Activated CD4-positive, alpha-beta T cell treated with anti-CD3 and anti-CD28 coated beads, Interleukin-2, amount 50 U/mL, for 16 hours (primary cell): ENCODE measurements around the gene DCDC2.
"Not testable (repeated sequence)": the region's sequence is repeated elsewhere in the genome, so short reads cannot be mapped to it uniquely, and the experiment has no call there.

Experiments
- DNase-seq: peaks from one replicate; pipeline ENCODE4 v3.0.0-alpha.2; 2020

Gene DCDC2

DNA sequence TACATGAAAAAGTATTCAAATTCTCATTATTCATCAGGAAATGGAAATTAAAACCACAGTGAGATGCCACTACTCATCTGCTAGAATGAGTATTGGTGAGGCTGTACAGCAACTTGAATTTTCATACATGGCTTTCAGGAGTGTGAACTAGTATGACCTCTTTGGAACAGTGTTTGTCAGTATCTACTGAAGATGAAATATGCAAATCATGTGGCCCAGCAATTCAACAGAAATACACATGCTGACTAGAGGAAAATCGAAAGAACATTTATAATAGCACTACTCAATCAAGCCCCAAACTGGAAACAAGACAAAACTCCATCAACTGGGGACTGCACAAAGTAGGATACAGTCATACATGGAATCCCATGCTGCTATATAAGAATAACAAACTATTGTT is 102.2 kb downstream of the DCDC2 start:
- peak; percentile 28 for DNase-seq

DNA sequence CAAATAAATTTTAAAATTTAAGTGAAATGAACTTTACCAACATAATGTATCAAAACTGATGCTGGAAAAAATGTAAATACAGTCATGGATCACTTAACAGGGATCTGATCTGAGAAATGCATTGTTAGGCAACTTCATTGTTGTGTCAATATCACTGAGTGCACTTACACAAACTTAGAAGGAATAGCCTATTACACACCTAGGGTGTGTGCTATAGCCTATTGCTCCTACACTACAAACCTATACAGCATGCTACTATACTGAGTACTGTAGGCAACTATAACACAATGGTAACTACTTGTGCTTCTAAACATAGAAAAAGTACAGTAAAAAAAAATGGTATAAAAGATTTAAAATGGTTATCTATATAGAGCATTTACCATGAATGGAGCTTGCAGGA is 104.5 kb downstream of the DCDC2 start:
- no peak for DNase-seq

DNA sequence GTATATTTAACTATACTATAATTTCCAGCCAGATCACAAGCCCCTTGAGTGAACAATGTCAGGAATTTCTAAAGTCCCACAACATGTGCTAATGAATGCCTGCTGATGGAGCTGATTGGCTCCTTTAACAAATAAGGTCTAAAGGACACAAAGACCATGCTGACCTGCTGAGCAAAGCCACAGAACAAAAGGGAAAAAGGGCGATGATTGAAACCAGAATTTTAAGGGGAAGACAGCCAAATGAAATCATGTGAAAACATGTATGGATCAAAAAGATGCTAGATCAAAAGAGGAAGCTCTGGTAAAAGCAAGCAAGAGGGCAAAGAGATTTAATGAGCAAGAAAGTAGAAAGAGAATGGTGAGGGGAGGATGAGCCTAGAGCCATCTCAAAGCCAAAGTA is 105.6 kb downstream of the DCDC2 start:
- no peak for DNase-seq

DNA sequence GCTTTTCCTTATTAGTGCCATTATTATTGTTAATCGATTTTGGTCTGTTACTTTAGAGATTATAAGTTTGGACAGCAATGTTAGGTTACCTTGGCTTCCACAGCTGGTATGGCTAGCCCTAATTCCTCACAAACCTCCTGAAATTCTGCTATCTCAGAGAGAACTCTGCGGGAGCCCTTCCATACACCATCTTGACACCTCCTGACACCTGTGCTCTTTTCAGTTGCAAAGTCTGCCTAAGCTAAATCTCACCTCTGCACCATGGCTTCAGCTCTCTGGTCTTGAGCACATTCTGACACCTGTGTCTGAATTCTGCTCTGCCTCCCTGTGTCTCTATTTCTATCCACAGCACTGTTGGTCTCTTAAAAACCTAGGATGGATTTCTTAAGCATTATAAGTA is 106.5 kb downstream of the DCDC2 start:
- no peak for DNase-seq

DNA sequence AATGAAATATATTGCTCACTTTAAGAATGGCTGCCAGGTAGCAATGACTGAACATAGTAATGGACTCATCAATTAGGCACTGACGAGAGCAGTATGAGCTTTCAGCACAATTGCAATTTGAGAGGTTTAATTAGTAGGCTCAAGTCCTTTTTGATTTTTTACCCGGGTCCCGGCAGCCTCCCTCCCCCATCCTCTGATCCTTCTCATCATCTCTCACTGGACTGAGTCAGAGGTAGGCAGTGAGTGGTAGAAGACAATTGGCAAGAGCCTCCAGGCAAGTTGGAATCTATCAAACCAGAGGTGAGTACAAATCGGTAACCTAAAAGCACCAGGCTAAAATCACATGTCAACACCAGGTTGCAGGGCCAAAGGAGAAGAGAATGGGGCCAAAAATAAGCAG is 107.9 kb downstream of the DCDC2 start:
- no peak for DNase-seq

DNA sequence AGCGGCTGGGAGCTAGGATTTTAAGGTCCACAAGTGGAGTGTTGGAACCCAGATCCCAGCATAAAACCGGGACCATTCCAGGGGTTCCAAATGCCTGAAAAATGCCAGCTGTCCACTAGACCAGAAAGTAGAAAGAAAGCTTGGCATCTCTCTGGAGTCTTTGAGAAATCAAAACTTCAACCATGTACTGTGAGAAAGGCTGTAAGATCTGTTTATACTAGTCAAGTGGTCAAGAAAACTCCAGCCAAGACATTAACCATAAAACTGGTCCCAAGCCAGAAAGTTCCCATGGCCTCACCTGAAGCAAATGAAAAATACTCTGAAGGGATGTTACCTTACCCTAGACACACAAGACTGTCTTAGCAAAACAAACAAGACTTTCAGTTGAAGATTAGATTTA is 112.6 kb downstream of the DCDC2 start:
- no peak for DNase-seq

DNA sequence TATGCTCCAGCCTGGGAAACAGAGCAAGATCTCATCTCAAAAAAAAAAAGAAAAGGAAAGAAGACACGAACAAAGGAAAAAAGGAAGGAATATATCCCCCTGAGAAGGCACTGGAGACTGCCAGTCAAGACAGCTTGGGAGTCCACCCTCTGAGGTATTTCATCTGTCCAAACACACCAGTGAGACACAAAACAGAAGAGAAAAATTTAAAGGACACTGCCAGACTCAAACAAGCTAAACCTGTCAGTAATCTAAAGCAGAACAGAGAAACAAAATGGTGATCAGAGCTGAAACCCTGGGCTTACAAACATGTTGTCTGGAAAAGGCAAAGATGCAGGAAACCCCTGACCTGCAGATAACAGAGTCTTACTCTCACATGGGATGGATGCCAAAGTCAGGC is 114.9 kb downstream of the DCDC2 start:
- no peak for DNase-seq

DNA sequence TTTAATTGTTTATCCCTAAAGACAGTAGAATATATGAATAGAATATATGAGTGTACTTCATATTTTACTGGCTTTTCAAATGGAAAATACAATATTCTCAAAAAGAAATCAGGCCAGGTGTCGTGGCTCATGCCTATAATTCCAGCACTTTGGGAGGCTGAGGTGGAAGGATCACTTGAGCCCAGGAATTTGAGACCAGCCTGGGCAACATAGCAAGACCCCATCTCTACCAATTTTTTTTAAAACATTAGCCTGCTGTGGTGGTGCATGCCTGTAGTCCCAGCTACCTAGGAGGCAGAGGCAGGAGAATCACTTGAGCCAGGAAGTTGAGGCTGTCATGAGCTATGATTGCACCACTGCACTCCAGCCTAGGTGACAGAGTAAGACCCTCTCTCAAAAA is 116.1 kb downstream of the DCDC2 start:
- not testable (repeated sequence) for DNase-seq

DNA sequence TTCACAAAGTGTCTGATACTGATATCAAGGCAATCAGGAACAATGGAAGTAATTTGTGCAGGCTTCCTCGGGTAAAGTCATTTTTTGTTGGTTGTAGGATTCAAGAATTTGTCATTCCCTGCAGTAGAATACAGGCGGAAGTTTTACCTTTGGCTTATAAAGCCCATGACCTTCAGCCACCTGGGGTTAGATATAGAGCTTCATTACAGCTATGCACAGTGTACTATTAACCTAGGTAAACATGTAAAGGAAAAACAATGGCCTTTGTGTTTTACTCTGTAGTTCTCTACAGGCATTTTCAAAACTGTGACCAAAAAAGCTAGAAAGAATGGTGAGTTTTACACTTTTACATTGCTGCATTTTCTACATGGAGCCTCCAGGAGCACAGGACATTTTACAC is 116.9 kb downstream of the DCDC2 start:
- no peak for DNase-seq

DNA sequence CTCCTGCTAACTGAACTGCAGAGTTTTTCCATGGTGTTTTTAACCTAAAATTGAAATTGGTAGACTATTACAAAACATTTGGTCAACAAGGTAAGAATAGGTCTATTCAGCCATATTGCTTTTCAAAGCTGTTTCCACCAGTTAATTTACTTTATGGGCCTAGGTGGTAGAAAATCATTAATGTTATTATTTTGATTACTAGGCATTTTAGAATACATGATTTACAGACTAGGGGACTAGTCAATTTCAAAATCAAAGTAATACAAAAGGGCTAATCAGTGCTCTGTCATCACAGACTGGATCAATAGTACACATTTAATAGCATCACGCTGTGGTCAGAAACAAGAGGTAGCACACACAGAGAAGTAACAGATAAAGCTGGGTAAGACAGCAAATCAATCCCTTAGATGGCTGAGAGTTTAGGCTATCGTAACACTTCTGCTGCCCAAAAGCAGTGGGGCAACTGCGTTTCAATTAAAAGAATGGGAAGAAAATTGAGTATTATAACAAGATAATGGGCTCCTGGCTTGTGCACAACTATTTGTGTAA is 117.4 kb downstream of the DCDC2 start:
- DNase-seq = no peak

DNA sequence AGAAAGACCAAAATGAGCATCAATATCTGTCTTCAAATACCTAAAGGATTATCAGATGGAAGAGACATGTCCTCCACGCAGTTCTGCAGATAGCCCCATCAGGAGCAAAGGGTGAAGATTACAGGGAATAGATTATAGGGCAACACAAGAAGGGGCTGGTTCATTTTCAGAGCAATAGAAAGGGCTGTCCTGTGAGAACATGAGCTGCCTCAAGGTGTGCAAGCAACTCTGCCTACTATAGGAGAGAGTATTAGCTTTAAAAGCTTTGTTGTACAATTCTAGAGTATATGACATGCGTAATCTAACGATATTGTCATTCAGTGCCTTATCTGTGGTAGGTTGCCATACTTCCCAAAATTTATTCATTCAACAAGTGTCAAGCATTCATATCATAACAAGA is 119.2 kb downstream of the DCDC2 start:
- no peak for DNase-seq

DNA sequence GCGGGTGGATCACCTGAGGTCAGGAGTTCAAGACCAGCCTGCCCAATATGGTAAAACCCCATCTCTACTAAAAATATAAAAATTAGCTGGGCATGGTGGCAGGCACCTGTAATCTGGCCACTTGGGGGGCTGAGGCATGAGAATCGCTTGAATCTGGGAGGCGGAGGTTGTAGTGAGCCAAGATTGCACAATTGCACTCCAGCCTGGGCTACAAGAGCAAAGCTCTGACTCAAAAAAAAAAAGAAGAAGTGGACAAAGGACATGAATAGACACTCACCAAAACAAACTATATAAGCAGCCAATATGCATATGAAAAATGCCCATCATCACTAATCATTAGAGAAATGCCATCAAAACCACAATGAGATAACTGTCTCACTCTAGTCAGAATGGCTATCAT is 121.1 kb downstream of the DCDC2 start:
- DNase-seq = not testable (repeated sequence)

DNA sequence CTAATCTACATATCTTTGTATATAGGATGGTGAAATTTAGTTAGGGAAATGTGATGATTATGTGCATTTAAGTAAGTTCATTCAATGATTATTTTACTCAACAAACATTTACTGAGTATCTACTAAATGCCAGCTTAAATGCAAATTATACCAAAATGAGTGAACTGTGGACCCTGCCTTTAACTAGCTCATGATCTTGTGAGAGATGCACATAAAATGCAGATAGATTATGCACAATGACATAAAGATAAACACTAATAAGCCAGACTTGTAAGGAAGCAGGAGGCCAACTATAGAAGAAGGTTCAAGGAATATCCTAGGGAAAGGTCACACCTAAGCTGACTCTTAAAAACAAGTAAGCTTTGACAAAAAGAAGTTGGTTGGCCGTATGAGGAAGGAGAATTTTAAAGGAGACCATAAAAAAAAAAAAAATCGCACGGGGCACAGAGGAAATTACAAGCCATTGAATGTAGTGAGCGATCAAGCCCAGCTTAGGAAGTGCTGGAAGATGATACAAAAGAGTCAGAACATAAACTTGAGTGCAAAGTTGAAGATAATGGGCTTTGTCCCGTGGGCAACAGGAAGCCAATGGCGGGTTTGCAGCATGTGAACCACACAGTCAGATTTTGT is 123.9 kb downstream of the DCDC2 start:
- no peak for DNase-seq

DNA sequence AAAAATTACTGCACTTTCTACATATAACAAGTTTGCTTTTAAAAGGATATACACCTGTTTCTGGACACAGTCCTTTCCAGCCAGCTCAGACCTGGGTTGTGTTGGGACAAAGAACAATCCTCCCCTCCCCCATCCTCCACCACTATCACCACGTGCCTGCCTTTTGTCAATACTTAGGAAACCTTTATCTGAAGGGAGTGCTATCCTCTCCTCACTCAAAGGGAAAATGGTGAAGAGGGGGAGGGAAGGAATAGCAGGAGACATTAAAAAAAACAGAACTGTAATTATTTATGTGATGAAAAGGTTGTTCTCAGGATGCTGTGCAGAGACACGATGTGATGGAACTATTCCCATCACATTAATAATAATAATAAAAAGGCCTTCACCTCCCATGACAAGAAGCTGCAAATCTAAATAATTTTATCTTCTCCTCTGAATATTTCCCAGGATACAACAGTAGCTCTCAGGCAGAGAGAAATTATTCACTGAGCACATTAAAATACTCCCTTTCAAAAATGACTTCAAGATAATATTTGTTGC is 126.4 kb downstream of the DCDC2 start:
- no peak for DNase-seq

DNA sequence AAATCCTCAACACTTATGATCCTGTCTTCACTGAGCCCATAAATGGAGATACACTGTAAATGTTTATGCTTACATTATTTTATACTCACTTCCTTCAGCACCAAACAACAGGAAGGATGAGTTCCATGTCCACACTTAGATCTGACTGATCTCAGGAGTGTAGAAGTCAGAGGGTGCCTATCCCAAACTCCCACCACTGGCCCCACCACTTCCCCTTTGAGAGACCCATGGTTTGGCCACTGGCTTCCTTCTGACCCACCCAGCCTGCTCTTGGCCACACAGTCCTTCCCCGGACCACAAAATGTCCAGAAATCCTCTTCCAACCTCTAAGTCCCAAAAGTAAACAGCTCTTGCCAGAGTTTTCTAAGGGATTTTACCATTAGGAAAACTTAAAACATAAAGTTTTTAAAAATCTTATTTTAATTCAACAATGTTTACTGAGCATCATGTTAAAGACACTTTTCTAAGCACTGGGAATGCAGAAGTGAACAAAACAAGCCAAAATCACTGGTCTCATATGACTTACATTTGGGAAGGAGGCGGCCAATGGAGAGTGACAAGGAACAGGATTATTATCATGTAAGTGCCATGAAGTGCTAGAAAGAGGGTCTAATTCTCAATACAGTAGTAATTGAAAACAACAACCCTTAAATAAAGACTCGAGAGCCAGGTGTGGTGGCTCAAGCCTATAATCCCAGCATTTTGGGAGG is 128.0 kb downstream of the DCDC2 start:
- DNase-seq = no peak

DNA sequence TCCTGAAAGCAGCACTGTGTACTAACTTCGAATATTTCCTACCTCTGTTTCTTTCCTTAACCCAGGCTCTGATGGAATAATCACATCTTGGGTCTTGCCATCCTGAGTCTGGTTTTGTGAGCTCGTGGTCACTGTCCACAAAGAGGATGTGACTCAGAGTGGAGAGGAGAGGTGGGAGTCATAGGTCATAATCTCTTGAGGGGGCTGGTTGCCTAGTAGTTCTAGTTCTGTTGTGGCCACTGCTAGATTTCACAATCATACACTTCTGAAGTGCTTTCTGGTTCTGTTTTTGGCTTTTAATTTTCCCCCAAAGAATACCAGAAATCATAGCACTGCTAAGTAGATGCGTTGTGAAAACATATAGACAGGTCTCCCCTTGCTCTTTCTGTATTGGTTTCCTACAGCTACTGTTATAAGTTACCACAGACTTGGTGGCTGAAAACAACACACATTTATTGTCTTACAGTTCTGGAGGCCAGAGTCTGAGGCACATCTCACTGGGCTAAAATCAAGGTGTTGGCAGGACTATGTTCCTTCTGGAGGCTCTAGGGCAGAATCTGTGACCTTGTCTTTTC is 129.1 kb downstream of the DCDC2 start:
- DNase-seq = no peak

DNA sequence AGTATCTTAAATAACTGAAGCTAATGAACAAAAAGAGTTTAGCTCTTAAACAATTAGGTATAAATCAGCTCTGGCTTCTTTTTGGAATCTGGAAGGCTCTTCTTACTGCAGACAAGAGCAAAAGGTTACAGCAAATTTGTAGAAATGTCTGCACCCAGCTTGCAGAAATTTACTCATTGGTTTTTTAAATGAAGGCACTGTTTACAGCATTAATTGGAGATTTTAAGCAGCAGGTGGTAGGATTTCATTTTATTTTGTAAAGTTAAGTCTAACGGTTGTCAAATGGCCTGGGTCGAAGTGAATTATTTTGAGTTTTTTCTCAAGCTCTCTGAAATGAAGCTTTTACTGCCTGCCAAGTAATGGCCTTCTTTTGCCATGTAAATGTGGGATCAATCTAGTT is 129.7 kb downstream of the DCDC2 start:
- no peak for DNase-seq

DNA sequence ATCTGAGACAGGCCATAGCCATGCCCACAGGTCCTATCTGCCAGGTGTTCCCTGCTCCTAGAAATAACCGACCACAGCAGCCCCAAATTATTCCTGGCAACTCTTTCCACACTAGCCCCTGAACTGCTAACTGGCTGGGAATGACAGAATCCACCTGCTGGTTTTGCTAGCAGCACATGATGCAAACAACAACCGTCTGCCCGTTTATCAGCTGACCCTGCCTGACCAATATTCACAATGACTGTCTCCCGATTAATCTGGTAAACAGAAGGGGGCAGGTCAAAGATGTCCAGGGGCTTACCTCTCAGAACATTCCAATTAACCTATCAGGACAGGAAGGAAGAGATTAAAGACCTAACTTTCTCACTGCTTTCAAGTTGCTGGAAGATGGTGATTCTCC is 130.3 kb downstream of the DCDC2 start:
- DNase-seq = no peak

DNA sequence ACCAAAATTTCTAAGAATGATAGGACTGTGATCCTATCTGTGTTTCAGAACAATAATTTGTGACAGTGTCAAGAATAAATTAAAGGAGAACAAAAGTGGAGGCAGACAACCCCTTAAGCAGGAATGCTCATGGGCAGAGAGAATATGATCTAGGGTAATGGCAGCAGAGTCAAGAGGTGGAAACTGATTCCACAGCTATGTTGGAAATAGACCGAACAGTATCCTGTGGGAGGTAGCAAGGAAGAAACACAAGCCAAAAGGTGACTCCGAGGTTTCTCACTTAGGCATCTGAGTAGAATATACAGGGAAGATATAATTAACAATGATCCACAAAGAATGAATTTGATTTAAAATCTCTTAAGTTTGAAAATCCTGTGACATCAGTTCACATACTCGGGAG is 131.3 kb downstream of the DCDC2 start:
- DNase-seq = no peak

DNA sequence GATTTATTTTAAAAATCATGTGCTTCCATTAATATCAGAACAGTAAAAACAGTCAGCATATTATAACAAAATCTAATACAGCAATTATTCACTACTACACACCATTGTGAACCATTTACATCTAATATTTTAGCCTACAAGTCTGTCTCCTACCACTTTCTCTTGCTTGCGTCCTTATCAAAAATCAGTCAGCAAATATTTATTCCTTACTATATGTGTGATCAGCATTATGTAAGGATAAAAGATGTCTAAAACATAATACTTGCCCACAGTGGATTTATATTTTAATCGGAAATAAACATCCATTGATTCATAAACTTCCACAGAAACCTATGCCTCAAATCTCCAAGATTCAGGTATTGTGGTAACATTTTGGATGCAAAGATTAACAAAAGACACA is 132.0 kb downstream of the DCDC2 start:
- DNase-seq = no peak

DNA sequence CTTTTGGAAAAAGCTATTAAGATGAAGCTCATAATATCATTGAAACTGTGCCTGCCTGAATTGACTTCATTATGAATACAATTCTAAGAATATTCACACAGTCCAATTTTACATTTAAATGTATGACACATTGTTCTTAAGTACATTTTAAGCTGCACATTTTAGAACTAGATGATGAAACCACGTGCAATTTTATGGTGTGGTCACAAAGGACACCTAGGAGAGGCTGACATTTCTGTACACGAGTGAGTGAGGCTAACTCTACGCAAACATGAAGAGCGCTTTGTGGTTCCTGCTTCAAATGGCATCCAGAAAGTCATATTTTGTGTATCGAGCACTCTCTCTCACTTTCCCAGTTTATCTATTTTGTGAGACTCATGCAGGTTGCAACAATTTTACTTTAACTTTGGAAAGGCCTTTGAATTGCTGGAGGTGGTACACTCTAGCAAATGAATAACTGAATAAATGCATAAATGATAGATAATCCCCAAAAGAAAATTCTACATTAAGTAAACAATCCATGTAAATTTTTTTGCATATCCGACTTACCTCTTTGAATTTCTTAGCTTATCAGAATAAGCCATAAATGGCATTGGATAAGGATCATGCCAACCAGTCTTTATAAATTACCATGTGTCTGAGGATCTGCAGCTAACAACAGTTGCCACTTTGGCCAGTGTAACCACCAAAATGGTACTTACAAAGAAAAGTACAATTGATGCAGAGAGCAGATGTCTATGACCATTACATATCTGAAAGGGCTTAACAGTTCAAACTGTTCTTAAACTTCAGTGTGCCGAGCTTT is 134.5 kb downstream of the DCDC2 start:
- DNase-seq = no peak

DNA sequence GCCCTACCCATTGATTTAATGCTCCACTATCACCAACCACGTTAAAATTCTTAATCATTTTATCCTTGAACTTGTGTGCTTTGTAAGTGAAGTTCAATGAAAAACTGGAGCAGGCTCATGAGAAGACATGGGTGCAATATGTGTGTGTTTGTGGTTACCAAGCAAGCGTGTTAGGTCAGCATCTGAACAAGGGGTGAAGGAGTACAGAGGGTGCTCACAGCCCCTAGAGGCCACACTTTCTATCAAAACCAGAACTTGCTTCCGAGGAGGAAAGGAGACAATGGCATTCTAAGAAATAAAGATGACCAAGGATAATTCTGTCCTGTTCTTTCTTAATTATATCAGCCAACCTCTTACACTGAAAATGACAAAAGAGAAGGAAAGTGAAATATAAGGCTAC is 138.2 kb downstream of the DCDC2 start:
- DNase-seq = no peak

DNA sequence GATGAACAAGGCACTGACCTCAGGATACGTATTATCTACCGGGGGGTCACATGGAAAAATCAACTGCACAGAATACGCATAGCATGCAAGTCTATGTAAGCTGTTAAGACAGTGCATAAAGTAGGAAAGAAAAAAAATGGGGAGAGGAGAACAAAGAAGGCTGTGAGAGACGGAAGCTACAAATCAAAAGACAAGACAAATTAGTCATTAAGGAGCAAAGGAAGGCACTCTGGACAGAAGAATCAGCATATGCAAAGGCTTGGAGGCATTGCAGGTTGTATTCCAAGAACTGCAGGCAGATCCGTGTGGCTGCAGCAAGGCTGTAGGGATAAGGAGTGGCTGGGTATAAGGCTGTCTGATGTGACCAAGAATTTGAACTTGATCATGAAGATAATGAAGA is 142.9 kb downstream of the DCDC2 start:
- no peak for DNase-seq
